Trophoblast cell (in vitro differentiated cells and primary cell): ENCODE results near the gene BCL6B.

Experiments
- DNase-seq, 2 donors: peaks; one replicate each; pipeline ENCODE4 v3.0.0-alpha.2; 2016
- H2AFZ ChIP-seq: 2 replicates; pipeline ENCODE4 v1.6.1; 2013; ENCODE audit warnings: low read length, moderate library complexity, mild to moderate bottlenecking; ENCODE audit not compliant: insufficient read depth, poor library complexity
- H2AK5ac ChIP-seq: 2 replicates; pipeline ENCODE4 v1.6.1; 2013; ENCODE audit warnings: mild to moderate bottlenecking, low read length
- H2BK120ac ChIP-seq: 2 replicates; pipeline ENCODE4 v1.6.1; 2013; ENCODE audit warnings: low read length, mild to moderate bottlenecking, moderate library complexity; ENCODE audit not compliant: insufficient read depth, poor library complexity
- H2BK12ac ChIP-seq: 2 replicates; pipeline ENCODE4 v1.6.1; 2013; ENCODE audit warnings: mild to moderate bottlenecking, low read length, moderate library complexity
- H2BK5ac ChIP-seq: 2 replicates; pipeline ENCODE4 v1.6.1; 2013; ENCODE audit warnings: low read length, low read depth, moderate library complexity, mild to moderate bottlenecking; ENCODE audit not compliant: poor library complexity
- H3K14ac ChIP-seq: 2 replicates; pipeline ENCODE4 v1.6.1; 2013; ENCODE audit warnings: mild to moderate bottlenecking, low read length
- H3K18ac ChIP-seq: 2 replicates; pipeline ENCODE4 v1.6.1; 2013; ENCODE audit warnings: mild to moderate bottlenecking, low read length
- H3K23ac ChIP-seq: 2 replicates; pipeline ENCODE4 v1.6.1; 2013; ENCODE audit warnings: low read length
- H3K27ac ChIP-seq: 2 replicates; pipeline ENCODE4 v1.5.1; 2013; ENCODE audit warnings: low read depth, mild to moderate bottlenecking, inconsistent platforms, low read length, moderate library complexity
- H3K27me3 ChIP-seq: 2 replicates; pipeline ENCODE4 v1.6.1; 2013; ENCODE audit warnings: inconsistent platforms, mild to moderate bottlenecking, low read length, moderate library complexity; ENCODE audit not compliant: insufficient read depth
- H3K36me3 ChIP-seq, 2 experiments: 1 replicate in 1 of 2; 2 replicates in 1 of 2; pipeline ENCODE4 v1.6.1; 2013; ENCODE audit warnings: low read length in 2 of 2, mild to moderate bottlenecking in 2 of 2, moderate library complexity in 1 of 2; ENCODE audit not compliant: insufficient read depth in 2 of 2, control insufficient read depth in 1 of 2
- H3K4ac ChIP-seq: 2 replicates; pipeline ENCODE4 v1.6.1; 2013; ENCODE audit warnings: low read depth, mild to moderate bottlenecking, low read length, moderate library complexity
- H3K4me1 ChIP-seq, 2 experiments: 1 replicate in 1 of 2; 2 replicates in 1 of 2; pipeline ENCODE4 v1.6.1; 2013; ENCODE audit warnings: low read length in 2 of 2, mild to moderate bottlenecking in 2 of 2, moderate library complexity in 1 of 2; ENCODE audit not compliant: insufficient read depth in 2 of 2, control insufficient read depth in 1 of 2
- H3K4me2 ChIP-seq: 2 replicates; pipeline ENCODE4 v1.6.1; 2013; ENCODE audit warnings: inconsistent platforms, mild to moderate bottlenecking, low read length, moderate library complexity
- H3K4me3 ChIP-seq: 2 replicates; pipeline ENCODE4 v1.5.1; 2013; ENCODE audit warnings: mild to moderate bottlenecking, low read depth, low read length, inconsistent platforms
- H3K79me1 ChIP-seq: one replicate; pipeline ENCODE4 v1.6.1; 2013; ENCODE audit warnings: low read length
- H3K79me2 ChIP-seq: 2 replicates; pipeline ENCODE4 v1.6.1; 2013; ENCODE audit warnings: low read length, mild to moderate bottlenecking; ENCODE audit not compliant: control insufficient read depth, insufficient read depth, poor library complexity
- H3K9ac ChIP-seq: 2 replicates; pipeline ENCODE4 v1.6.1; 2013; ENCODE audit warnings: mild to moderate bottlenecking, low read length
- H3K9me3 ChIP-seq: 2 replicates; pipeline ENCODE4 v1.6.1; 2013; ENCODE audit warnings: low read depth, mild to moderate bottlenecking, control low read depth, inconsistent platforms, low read length; ENCODE audit not compliant: insufficient read depth
- H4K12ac ChIP-seq: 2 replicates; pipeline ENCODE4 v1.6.1; 2013; ENCODE audit warnings: low read depth, mild to moderate bottlenecking, low read length, moderate library complexity
- H4K8ac ChIP-seq: 2 replicates; pipeline ENCODE4 v1.6.1; 2013; ENCODE audit warnings: low read depth, mild to moderate bottlenecking, low read length, moderate library complexity
- H4K91ac ChIP-seq: one replicate; pipeline ENCODE4 v1.6.1; 2013; ENCODE audit warnings: low read depth, mild to moderate bottlenecking, low read length, moderate library complexity
- WGBS: extraction: QIAGEN DNeasy Blood & Tissue Kit; methylation state at CpG from one replicate; pipeline ENCODE4 v1.1.7; 2013; ENCODE audit warnings: missing lambda C conversion rate; ENCODE audit not compliant: insufficient read length, insufficient coverage; ENCODE audit errors: extremely low coverage; 5-methylcytosine and 5-hydroxymethylcytosine counted together

BCL6B gene

GRCh38 chr17:7023576-7024401 is 939 bp downstream of the BCL6B start:
- DNase-seq = peak; percentile 84
- Histone ChIP-seq H2BK120ac (no peak overlapping the region), H3K36me3 (no peaks in the 10 kb centered on the region), H3K9me3 (peaks cover 6% of the 10 kb centered on the region), H3K27ac (no peak overlapping the region), H2AK5ac (no peak overlapping the region), H3K4me1 (peaks cover 9 to 17% of the 10 kb centered on the region in 2 experiments), H3K79me2 (no peaks in the 10 kb centered on the region), H2BK5ac (no peak overlapping the region), H2BK12ac (no peak overlapping the region), H3K4me3 (no peak overlapping the region), H3K4ac (no peak overlapping the region), H3K23ac (no peak overlapping the region), H3K18ac (no peak overlapping the region), H4K8ac (peak overlapping the region; percentile 63), H4K91ac (peak overlapping the region; percentile 16), H3K14ac (no peak overlapping the region), H3K79me1 (peaks cover 2% of the 10 kb centered on the region), H4K12ac (peak overlapping the region; percentile 1), H3K27me3 (peaks cover 14% of the 10 kb centered on the region), H3K4me2 (peak overlapping the region; percentile 56), H3K9ac (no peak overlapping the region), H2AFZ (peak overlapping the region; percentile 38)
- WGBS = no CpG with 5 or more reads among the region's 51 CpGs

GRCh38 chr17:7024402-7024785 is 1.5 kb downstream of the BCL6B start:
- H3K9ac ChIP-seq = no peak overlapping the region
- H4K12ac ChIP-seq = no peak overlapping the region
- H3K23ac ChIP-seq = no peak overlapping the region
- H2AFZ ChIP-seq = no peak overlapping the region
- no peak overlapping the region for H4K8ac ChIP-seq
- H3K4ac ChIP-seq = no peak overlapping the region
- no peak overlapping the region for H2BK5ac ChIP-seq
- no peak overlapping the region for H3K4me3 ChIP-seq
- no peak overlapping the region for H2BK120ac ChIP-seq
- no CpG with 5 or more reads among the region's 8 CpGs for WGBS
- peaks cover 14% of the 10 kb centered on the region for H3K27me3 ChIP-seq
- peaks cover 6% of the 10 kb centered on the region for H3K9me3 ChIP-seq
- H3K79me1 ChIP-seq = peaks cover 2% of the 10 kb centered on the region
- H3K4me2 ChIP-seq = no peak overlapping the region
- H3K36me3 ChIP-seq = no peaks in the 10 kb centered on the region
- no peak overlapping the region for H3K27ac ChIP-seq
- DNase-seq = no peak
- H3K14ac ChIP-seq = no peak overlapping the region
- H3K18ac ChIP-seq = no peak overlapping the region
- H4K91ac ChIP-seq = no peak overlapping the region
- no peaks in the 10 kb centered on the region for H3K79me2 ChIP-seq
- H2AK5ac ChIP-seq = no peak overlapping the region
- no peak overlapping the region for H2BK12ac ChIP-seq
- peaks cover 9 to 17% of the 10 kb centered on the region in 2 experiments for H3K4me1 ChIP-seq

DNA sequence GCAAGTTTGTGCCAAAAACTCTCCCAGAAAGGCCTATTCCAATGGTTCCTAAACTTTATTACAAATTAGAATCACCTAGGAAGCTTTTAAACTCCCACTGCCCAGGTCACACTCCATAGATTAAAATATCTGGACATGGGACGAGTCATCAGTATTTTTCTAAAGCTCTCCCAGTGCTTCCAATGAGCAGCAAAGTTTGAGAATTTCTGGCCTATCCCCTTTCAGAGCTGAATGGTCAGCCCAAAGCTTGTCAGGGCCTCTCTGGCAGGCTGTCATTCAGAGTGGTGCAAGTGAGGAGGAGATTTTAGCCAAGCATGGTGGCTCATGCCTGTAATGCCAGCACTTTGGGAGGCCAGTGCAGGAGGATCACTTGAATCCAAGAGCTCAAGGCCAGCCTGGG is 2.4 kb downstream of the BCL6B start:
- Histone ChIP-seq H3K14ac (no peak overlapping the region), H3K79me1 (peaks cover 2% of the 10 kb centered on the region), H3K79me2 (no peaks in the 10 kb centered on the region), H4K12ac (no peak overlapping the region), H3K27ac (no peak overlapping the region), H3K9ac (no peak overlapping the region), H3K36me3 (no peaks in the 10 kb centered on the region), H3K4me2 (no peak overlapping the region), H3K23ac (no peak overlapping the region), H3K9me3 (peaks cover 6% of the 10 kb centered on the region), H3K4me3 (no peak overlapping the region), H3K4ac (no peak overlapping the region), H2BK12ac (no peak overlapping the region), H3K4me1 (peaks cover 9 to 14% of the 10 kb centered on the region in 2 experiments), H3K27me3 (peaks cover 14% of the 10 kb centered on the region), H2AK5ac (no peak overlapping the region), H2BK120ac (no peak overlapping the region), H3K18ac (no peak overlapping the region), H4K8ac (no peak overlapping the region), H4K91ac (no peak overlapping the region), H2AFZ (no peak overlapping the region), H2BK5ac (no peak overlapping the region)
- DNase-seq = no peak
- WGBS = no CpG with 5 or more reads among the region's 1 CpG

- H3K4ac ChIP-seq = no peak overlapping the region
- peaks cover 6% of the 10 kb centered on the region for H3K9me3 ChIP-seq
- no peaks in the 10 kb centered on the region for H3K36me3 ChIP-seq
- no peak overlapping the region for H4K8ac ChIP-seq
- H3K18ac ChIP-seq = no peak overlapping the region
- no peak overlapping the region for H3K14ac ChIP-seq
- H3K27ac ChIP-seq = no peak overlapping the region
- H4K91ac ChIP-seq = no peak overlapping the region
- H2AK5ac ChIP-seq = no peak overlapping the region
- no peak overlapping the region for H2BK12ac ChIP-seq
- peaks cover 2% of the 10 kb centered on the region for H3K79me1 ChIP-seq
- H3K4me1 ChIP-seq = peaks cover 9 to 14% of the 10 kb centered on the region in 2 experiments
- H4K12ac ChIP-seq = no peak overlapping the region
- H3K79me2 ChIP-seq = no peaks in the 10 kb centered on the region
- H2AFZ ChIP-seq = no peak overlapping the region
- WGBS = no CpG with 5 or more reads among the region's 29 CpGs
- no peak overlapping the region for H2BK120ac ChIP-seq
- DNase-seq = no peak
- H3K9ac ChIP-seq = no peak overlapping the region
- no peak overlapping the region for H3K4me3 ChIP-seq
- no peak overlapping the region for H2BK5ac ChIP-seq
- peaks cover 14% of the 10 kb centered on the region for H3K27me3 ChIP-seq
- H3K23ac ChIP-seq = no peak overlapping the region
- no peak overlapping the region for H3K4me2 ChIP-seq
Observed at GRCh38 chr17:7026471-7027115, 3.7 kb downstream of the BCL6B start.
